ENCODE data around the gene ERAP2. TPM values are rescaled to one million over a fixed set of nuclear protein-coding genes. Genes with fewer than 3 reads are reported as not detected.

The ERAP2 gene
- total RNA-seq, 1 donor from 2014 or later: 16.5 TPM

- TF ChIP-seq POLR2A (IDR thresholded peaks at IDR 0.05) (no peak), CTCF (IDR thresholded peaks at IDR 0.05) (no peak), POLR2AphosphoS5 (IDR thresholded peaks at IDR 0.05; ENCODE audit: insufficient read depth in 1 of 2, low read depth in 1 of 2) (no peak)
- H3K4me3 ChIP-seq: no peak overlapping the region
- no peak for DNase-seq (ENCODE audit: extremely low spot score in 2 of 2)
- intact Hi-C loops (cut with DNase I): no loop called here
- H3K27me3 ChIP-seq: no peaks in the 10 kb centered on the region
- peaks cover 0 to 25% of the 10 kb centered on the region in 2 donors for H3K36me3 ChIP-seq
- H3K27ac ChIP-seq: no peak overlapping the region
- H3K9me3 ChIP-seq: no peaks in the 10 kb centered on the region
- H3K4me1 ChIP-seq: no peaks in the 10 kb centered on the region
Measured at GRCh38 chr5:96901841-96902240, 25.5 kb downstream of the ERAP2 start.

GRCh38 chr5:96902876-96903275 lies 26.6 kb downstream of the ERAP2 start:
- no peaks in the 10 kb centered on the region for H3K27me3 ChIP-seq
- no peak overlapping the region for H3K27ac ChIP-seq
- H3K36me3 ChIP-seq: peaks cover 0 to 25% of the 10 kb centered on the region in 2 donors
- TF ChIP-seq POLR2AphosphoS5 (IDR thresholded peaks at IDR 0.05; ENCODE audit: insufficient read depth in 1 of 2, low read depth in 1 of 2): no peak
- TF ChIP-seq POLR2A (IDR thresholded peaks at IDR 0.05): no peak
- TF ChIP-seq CTCF (IDR thresholded peaks at IDR 0.05): no peak
- H3K4me3 ChIP-seq: no peak overlapping the region
- H3K9me3 ChIP-seq: no peaks in the 10 kb centered on the region
- intact Hi-C loops (cut with DNase I): no loop called here
- H3K4me1 ChIP-seq: no peaks in the 10 kb centered on the region
- DNase-seq (ENCODE audit: extremely low spot score in 2 of 2): no peak

GRCh38 chr5:96903300-96903699 lies 27.0 kb downstream of the ERAP2 start:
- no peak overlapping the region for H3K4me3 ChIP-seq
- no peak overlapping the region for H3K27ac ChIP-seq
- H3K36me3 ChIP-seq: peaks cover 0 to 25% of the 10 kb centered on the region in 2 donors
- H3K27me3 ChIP-seq: no peaks in the 10 kb centered on the region
- intact Hi-C loops (cut with DNase I): no loop called here
- TF ChIP-seq POLR2A (IDR thresholded peaks at IDR 0.05): no peak
- TF ChIP-seq CTCF (IDR thresholded peaks at IDR 0.05): no peak
- TF ChIP-seq POLR2AphosphoS5 (IDR thresholded peaks at IDR 0.05; ENCODE audit: insufficient read depth in 1 of 2, low read depth in 1 of 2): no peak
- H3K9me3 ChIP-seq: no peaks in the 10 kb centered on the region
- no peaks in the 10 kb centered on the region for H3K4me1 ChIP-seq
- DNase-seq (ENCODE audit: extremely low spot score in 2 of 2): no peak

GRCh38 chr5:96904054-96904931 lies 28.0 kb downstream of the ERAP2 start:
- Histone ChIP-seq H3K27ac (no peak overlapping the region), H3K9me3 (no peaks in the 10 kb centered on the region), H3K36me3 (peaks cover 0 to 30% of the 10 kb centered on the region in 2 donors), H3K4me1 (no peaks in the 10 kb centered on the region), H3K27me3 (no peaks in the 10 kb centered on the region), H3K4me3 (no peak overlapping the region)
- intact Hi-C loops (cut with DNase I): no loop called here
- TF ChIP-seq POLR2AphosphoS5 (IDR thresholded peaks at IDR 0.05; ENCODE audit: insufficient read depth in 1 of 2, low read depth in 1 of 2) (no peak), CTCF (IDR thresholded peaks at IDR 0.05) (no peak), POLR2A (IDR thresholded peaks at IDR 0.05) (no peak)
- no peak for DNase-seq (ENCODE audit: extremely low spot score in 2 of 2)

GRCh38 chr5:96905864-96906263 lies 29.6 kb downstream of the ERAP2 start:
- Histone ChIP-seq H3K4me1 (no peaks in the 10 kb centered on the region), H3K27ac (no peak overlapping the region), H3K9me3 (no peaks in the 10 kb centered on the region), H3K36me3 (peaks cover 0 to 33% of the 10 kb centered on the region in 2 donors), H3K27me3 (no peaks in the 10 kb centered on the region), H3K4me3 (no peak overlapping the region)
- TF ChIP-seq CTCF (IDR thresholded peaks at IDR 0.05) (no peak), POLR2A (IDR thresholded peaks at IDR 0.05) (no peak), POLR2AphosphoS5 (IDR thresholded peaks at IDR 0.05; ENCODE audit: insufficient read depth in 1 of 2, low read depth in 1 of 2) (no peak)
- intact Hi-C loops (cut with DNase I): no loop called here
- DNase-seq (ENCODE audit: extremely low spot score in 2 of 2): no peak
